Fibroblast of mammary gland (primary cell): ENCODE measurements around the gene CRYBB2.
"Not testable (repeated sequence)": the region's sequence is repeated elsewhere in the genome, so short reads cannot be mapped to it uniquely, and the experiment has no call there.

Experiments used
- DNase-seq: peaks from one replicate; pipeline ENCODE4 v3.0.0-alpha.2; 2010; ENCODE audit warnings: low read depth
- H3K4me3 ChIP-seq: 2 replicates; pipeline ENCODE4 v1.5.1; 2011; ENCODE audit warnings: low read depth, mild to moderate bottlenecking, low read length, moderate library complexity; ENCODE audit not compliant: control insufficient read depth
- TF ChIP-seq, protein P1 (sequence below): conservative IDR thresholded peaks from 2 replicates; pipeline ENCODE4 v1.5.1; 2011; ENCODE audit warnings: low read depth, low read length, inconsistent platforms; ENCODE audit not compliant: control insufficient read depth, insufficient read depth

CRYBB2 gene

GRCh38 chr22:25199731-25200520 is 19.5 kb upstream of the CRYBB2 start, which contains the start of gene CRYBB3:
Gene CRYBB3 (plus strand): TSS chr22:25199858. CDS start chr22:25201397, 1,539 bp downstream.
- TF ChIP-seq, protein P1, sequence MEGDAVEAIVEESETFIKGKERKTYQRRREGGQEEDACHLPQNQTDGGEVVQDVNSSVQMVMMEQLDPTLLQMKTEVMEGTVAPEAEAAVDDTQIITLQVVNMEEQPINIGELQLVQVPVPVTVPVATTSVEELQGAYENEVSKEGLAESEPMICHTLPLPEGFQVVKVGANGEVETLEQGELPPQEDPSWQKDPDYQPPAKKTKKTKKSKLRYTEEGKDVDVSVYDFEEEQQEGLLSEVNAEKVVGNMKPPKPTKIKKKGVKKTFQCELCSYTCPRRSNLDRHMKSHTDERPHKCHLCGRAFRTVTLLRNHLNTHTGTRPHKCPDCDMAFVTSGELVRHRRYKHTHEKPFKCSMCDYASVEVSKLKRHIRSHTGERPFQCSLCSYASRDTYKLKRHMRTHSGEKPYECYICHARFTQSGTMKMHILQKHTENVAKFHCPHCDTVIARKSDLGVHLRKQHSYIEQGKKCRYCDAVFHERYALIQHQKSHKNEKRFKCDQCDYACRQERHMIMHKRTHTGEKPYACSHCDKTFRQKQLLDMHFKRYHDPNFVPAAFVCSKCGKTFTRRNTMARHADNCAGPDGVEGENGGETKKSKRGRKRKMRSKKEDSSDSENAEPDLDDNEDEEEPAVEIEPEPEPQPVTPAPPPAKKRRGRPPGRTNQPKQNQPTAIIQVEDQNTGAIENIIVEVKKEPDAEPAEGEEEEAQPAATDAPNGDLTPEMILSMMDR: no peak
- no peak within 1 kb of the TSS for H3K4me3 ChIP-seq
- DNase-seq: no peak

GRCh38 chr22:25200967-25201366 is 18.5 kb upstream of the CRYBB2 start:
- TF ChIP-seq, protein P1: no peak
- no peak for DNase-seq
- H3K4me3 ChIP-seq: no peak overlapping the region

DNA sequence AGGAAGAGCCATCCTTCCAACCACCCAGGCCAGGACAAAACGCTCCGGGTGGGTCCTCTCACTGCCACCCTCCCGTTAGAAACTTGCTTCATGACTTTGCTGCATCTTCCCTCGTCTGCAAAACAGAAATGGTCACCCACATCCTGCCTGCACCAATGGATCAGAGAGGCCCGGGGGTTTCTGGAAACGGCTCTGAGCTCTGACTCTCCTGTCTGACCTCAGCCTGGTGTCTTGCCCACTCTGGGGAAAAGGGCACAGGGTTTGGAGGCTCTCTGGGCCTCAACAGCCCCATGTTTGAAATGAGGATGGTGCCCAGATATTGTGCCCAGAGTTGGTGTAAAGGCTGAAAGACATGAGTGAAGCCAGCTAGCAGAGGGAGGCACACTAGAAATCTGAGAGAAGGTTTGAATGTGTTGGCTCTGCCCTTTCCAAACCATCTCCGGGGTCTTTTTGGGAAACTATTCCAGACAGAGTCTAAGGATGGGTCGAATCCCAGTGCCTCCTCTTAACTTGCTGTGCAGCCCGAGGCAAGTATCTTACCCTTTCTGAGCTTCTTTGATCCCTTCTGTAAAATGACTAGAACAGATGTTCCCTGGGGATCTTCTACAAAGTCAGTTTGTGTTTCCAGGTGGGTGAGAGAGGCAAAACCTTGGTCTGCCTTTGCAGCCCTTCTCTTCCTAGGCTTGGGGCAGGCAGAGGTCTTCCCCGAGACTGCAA is 17.7 kb upstream of the CRYBB2 start:
- TF ChIP-seq, protein P1: no peak
- DNase-seq: no peak
- no peak overlapping the region for H3K4me3 ChIP-seq

DNA sequence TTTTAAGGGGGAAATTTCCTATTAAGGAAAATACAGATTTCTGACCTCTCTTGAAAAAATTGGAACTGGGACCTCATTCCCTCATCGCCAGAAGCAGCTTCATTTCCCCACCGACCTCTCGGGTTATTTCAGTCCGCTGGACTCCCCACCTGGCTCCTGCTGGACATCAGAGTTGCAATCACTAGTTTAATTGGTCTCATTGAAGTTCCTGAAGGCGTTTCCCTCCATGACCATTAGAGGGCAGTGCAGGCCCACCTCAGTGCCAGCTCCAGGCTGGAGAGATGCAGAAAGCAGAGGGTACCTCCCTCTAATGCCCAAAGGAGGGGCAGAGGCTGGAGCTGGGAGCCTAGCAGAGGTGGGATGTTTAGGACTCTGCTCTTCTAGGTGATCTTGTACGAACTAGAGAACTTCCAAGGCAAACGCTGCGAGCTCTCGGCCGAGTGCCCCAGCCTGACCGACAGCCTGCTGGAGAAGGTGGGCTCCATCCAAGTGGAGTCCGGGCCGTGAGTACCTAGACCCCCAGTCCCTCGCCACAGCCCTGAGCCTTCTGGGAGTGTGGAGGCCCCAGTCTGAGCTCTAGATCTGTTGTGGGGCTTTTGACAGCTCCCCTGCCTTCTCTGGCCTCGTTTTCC is 17.0 kb upstream of the CRYBB2 start:
- DNase-seq: peak; percentile 53
- TF ChIP-seq, protein P1: peak; percentile 84
- no peak overlapping the region for H3K4me3 ChIP-seq

GRCh38 chr22:25203082-25203481 is 16.4 kb upstream of the CRYBB2 start:
- no peak for DNase-seq
- TF ChIP-seq, protein P1: no peak
- no peak overlapping the region for H3K4me3 ChIP-seq

DNA sequence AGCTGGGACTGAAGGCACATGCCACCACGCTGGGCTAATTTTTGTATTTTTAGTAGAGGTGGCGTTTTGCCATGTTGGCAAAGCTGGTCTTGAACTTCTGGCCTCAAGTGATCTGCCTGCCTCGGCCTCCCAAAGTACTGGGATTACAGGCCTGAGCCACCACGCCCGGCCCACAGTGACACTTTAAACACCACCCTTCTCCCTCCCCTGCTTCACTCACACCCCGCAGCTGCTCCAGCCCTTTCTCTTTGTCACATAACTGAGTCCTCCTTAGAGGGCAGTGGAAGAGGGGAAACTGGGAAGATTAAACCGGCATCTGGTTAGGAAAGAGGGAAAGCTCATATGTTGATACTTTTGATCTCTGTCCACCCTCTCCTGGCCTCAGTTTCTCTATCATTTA is 14.9 kb upstream of the CRYBB2 start:
- DNase-seq: not testable (repeated sequence)

DNA sequence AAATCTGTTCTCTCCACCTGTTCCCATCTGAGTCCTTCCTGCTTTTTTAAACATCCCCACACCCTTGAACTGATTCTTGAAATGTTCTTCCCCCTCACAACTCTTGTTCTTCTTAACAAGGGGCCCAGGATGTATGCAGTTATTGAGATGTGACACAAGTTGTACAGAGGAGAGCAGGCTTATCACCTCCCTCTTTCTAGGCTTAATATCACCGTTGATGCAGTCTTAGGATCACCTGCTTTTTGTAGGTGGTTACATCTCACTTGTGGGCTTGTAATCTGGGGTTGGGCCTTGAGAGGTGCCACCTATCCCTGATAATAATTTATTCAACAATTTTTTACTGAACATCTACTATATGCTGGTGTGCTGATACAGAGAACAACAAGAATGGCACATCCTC is 13.6 kb upstream of the CRYBB2 start:
- no peak for DNase-seq
- TF ChIP-seq, protein P1: no peak

More for the DNA sequence above, 14.9 kb upstream of the CRYBB2 start:
- not testable (repeated sequence) for H3K4me3 ChIP-seq

More for the DNA sequence above, 13.6 kb upstream of the CRYBB2 start:
- H3K4me3 ChIP-seq: no peak overlapping the region
